Measurements from ENCODE around the gene PANK1. TPM values are rescaled to one million over a fixed set of nuclear protein-coding genes. Genes with fewer than 3 reads are reported as not detected.

PANK1 gene
- total and polyA plus RNA-seq, 2 donors: 3.7 to 6.5 TPM

DNA sequence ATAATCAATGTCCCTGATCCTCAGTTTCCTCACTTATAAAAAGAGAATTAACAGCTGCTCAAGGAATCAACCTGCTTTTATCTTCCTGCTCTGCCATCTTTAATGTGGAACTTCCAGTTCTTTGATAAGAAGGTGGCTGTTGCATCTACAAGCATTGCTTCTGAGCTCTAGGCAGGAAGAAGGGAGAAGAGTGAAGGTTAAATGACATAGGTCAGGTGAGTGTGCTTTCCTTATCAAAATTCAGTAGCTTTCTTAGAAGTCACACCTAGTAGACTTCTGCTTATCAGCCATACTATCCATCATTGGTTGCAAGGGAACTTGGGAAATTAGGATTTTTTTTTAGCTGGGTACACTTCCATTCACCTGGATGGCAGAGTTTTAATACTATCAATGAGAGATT, 32.3 kb upstream of the PANK1 start:
- DNase-seq (ENCODE audit: low read depth in 6 of 9, low spot score in 9 of 9): no peak
- no peaks in the 10 kb centered on the region for H3K36me3 ChIP-seq (ENCODE audit: control insufficient read depth in 2 of 2, insufficient read depth in 2 of 2, low read length in 1 of 2)
- no peaks in the 10 kb centered on the region for H3K27me3 ChIP-seq (ENCODE audit: control insufficient read depth in 2 of 2, insufficient read depth in 1 of 2, low read length in 1 of 2)
- H3K27ac ChIP-seq (ENCODE audit: low read depth in 1 of 2, low read length in 1 of 2): no peak overlapping the region
- H3K4me3 ChIP-seq (ENCODE audit: low read length in 2 of 2): no peak overlapping the region
- no peaks in the 10 kb centered on the region for H3K4me1 ChIP-seq (ENCODE audit: control insufficient read depth in 2 of 2, insufficient read depth in 2 of 2, low read length in 2 of 2)
- no peaks in the 10 kb centered on the region for H3K9me3 ChIP-seq (ENCODE audit: control insufficient read depth in 2 of 2, insufficient read depth in 1 of 2, low read length in 1 of 2)

DNA sequence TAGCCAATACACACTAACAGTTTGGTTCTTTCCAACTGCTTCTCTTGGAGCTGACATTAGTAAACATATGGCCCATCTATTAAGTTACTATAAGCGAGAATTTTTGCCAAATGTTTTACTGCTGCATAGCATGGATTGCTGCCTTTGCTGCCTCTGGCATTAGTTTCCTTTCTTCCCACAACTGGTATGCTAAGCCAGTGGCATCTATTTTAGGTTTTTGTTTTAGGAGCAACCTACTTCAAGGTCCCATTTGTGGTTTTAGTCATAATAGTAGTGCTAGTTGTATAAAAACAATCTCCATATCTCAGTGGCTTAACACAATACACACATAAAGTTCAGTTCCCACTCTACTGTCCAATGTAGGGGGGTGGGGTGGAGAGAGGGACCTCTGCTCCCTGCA, 25.9 kb upstream of the PANK1 start:
- Histone ChIP-seq H3K4me3 (ENCODE audit: low read length in 2 of 2) (no peak overlapping the region), H3K36me3 (ENCODE audit: control insufficient read depth in 2 of 2, insufficient read depth in 2 of 2, low read length in 1 of 2) (no peaks in the 10 kb centered on the region), H3K4me1 (ENCODE audit: control insufficient read depth in 2 of 2, insufficient read depth in 2 of 2, low read length in 2 of 2) (no peaks in the 10 kb centered on the region), H3K27me3 (ENCODE audit: control insufficient read depth in 2 of 2, insufficient read depth in 1 of 2, low read length in 1 of 2) (no peaks in the 10 kb centered on the region), H3K27ac (ENCODE audit: low read depth in 1 of 2, low read length in 1 of 2) (no peak overlapping the region), H3K9me3 (ENCODE audit: control insufficient read depth in 2 of 2, insufficient read depth in 1 of 2, low read length in 1 of 2) (no peaks in the 10 kb centered on the region)
- DNase-seq (ENCODE audit: low read depth in 6 of 9, low spot score in 9 of 9): no peak
- 96% methylated on average over 1 of the region's 1 CpG for WGBS

- no peak for DNase-seq (ENCODE audit: low read depth in 6 of 9, low spot score in 9 of 9)
- Histone ChIP-seq H3K4me1 (ENCODE audit: control insufficient read depth in 2 of 2, insufficient read depth in 2 of 2, low read length in 2 of 2) (peaks cover 0 to 2% of the 10 kb centered on the region in 2 donors), H3K4me3 (ENCODE audit: low read length in 2 of 2) (no peak overlapping the region), H3K36me3 (ENCODE audit: control insufficient read depth in 2 of 2, insufficient read depth in 2 of 2, low read length in 1 of 2) (no peaks in the 10 kb centered on the region), H3K27ac (ENCODE audit: low read depth in 1 of 2, low read length in 1 of 2) (no peak overlapping the region), H3K27me3 (ENCODE audit: control insufficient read depth in 2 of 2, insufficient read depth in 1 of 2, low read length in 1 of 2) (no peaks in the 10 kb centered on the region), H3K9me3 (ENCODE audit: control insufficient read depth in 2 of 2, insufficient read depth in 1 of 2, low read length in 1 of 2) (no peaks in the 10 kb centered on the region)
- 98% methylated on average over 1 of the region's 1 CpG for WGBS
Measured at GRCh38 chr10:89669985-89670384, 24.9 kb upstream of the PANK1 start.

- Histone ChIP-seq H3K27me3 (ENCODE audit: control insufficient read depth in 2 of 2, insufficient read depth in 1 of 2, low read length in 1 of 2) (no peaks in the 10 kb centered on the region), H3K4me1 (ENCODE audit: control insufficient read depth in 2 of 2, insufficient read depth in 2 of 2, low read length in 2 of 2) (peaks cover 0 to 3% of the 10 kb centered on the region in 2 donors), H3K27ac (ENCODE audit: low read depth in 1 of 2, low read length in 1 of 2) (no peak overlapping the region), H3K9me3 (ENCODE audit: control insufficient read depth in 2 of 2, insufficient read depth in 1 of 2, low read length in 1 of 2) (no peaks in the 10 kb centered on the region), H3K36me3 (ENCODE audit: control insufficient read depth in 2 of 2, insufficient read depth in 2 of 2, low read length in 1 of 2) (no peaks in the 10 kb centered on the region), H3K4me3 (ENCODE audit: low read length in 2 of 2) (no peak overlapping the region)
- DNase-seq (ENCODE audit: low read depth in 6 of 9, low spot score in 9 of 9): no peak
- 88% methylated on average over 3 of the region's 3 CpGs for WGBS
Measured at GRCh38 chr10:89668386-89669071, 23.5 kb upstream of the PANK1 start.

GRCh38 chr10:89666138-89666537, 21.1 kb upstream of the PANK1 start:
- DNase-seq (ENCODE audit: low read depth in 6 of 9, low spot score in 9 of 9): no peak
- H3K4me1 ChIP-seq (ENCODE audit: control insufficient read depth in 2 of 2, insufficient read depth in 2 of 2, low read length in 2 of 2): peaks cover 0 to 3% of the 10 kb centered on the region in 2 donors
- H3K4me3 ChIP-seq (ENCODE audit: low read length in 2 of 2): no peak overlapping the region
- no peak overlapping the region for H3K27ac ChIP-seq (ENCODE audit: low read depth in 1 of 2, low read length in 1 of 2)
- no peaks in the 10 kb centered on the region for H3K9me3 ChIP-seq (ENCODE audit: control insufficient read depth in 2 of 2, insufficient read depth in 1 of 2, low read length in 1 of 2)
- 94% methylated on average over 1 of the region's 1 CpG for WGBS
- no peaks in the 10 kb centered on the region for H3K36me3 ChIP-seq (ENCODE audit: control insufficient read depth in 2 of 2, insufficient read depth in 2 of 2, low read length in 1 of 2)
- no peaks in the 10 kb centered on the region for H3K27me3 ChIP-seq (ENCODE audit: control insufficient read depth in 2 of 2, insufficient read depth in 1 of 2, low read length in 1 of 2)

- peaks cover 0 to 3% of the 10 kb centered on the region in 2 donors for H3K4me1 ChIP-seq (ENCODE audit: control insufficient read depth in 2 of 2, insufficient read depth in 2 of 2, low read length in 2 of 2)
- no peaks in the 10 kb centered on the region for H3K27me3 ChIP-seq (ENCODE audit: control insufficient read depth in 2 of 2, insufficient read depth in 1 of 2, low read length in 1 of 2)
- no peak overlapping the region for H3K27ac ChIP-seq (ENCODE audit: low read depth in 1 of 2, low read length in 1 of 2)
- no peak for DNase-seq (ENCODE audit: low read depth in 6 of 9, low spot score in 9 of 9)
- 90% methylated on average over 2 of the region's 2 CpGs for WGBS
- no peaks in the 10 kb centered on the region for H3K36me3 ChIP-seq (ENCODE audit: control insufficient read depth in 2 of 2, insufficient read depth in 2 of 2, low read length in 1 of 2)
- no peak overlapping the region for H3K4me3 ChIP-seq (ENCODE audit: low read length in 2 of 2)
- no peaks in the 10 kb centered on the region for H3K9me3 ChIP-seq (ENCODE audit: control insufficient read depth in 2 of 2, insufficient read depth in 1 of 2, low read length in 1 of 2)
Measured at GRCh38 chr10:89665302-89665701, 20.3 kb upstream of the PANK1 start.

- WGBS: 89% methylated on average over 3 of the region's 3 CpGs
- H3K9me3 ChIP-seq (ENCODE audit: control insufficient read depth in 2 of 2, insufficient read depth in 1 of 2, low read length in 1 of 2): no peaks in the 10 kb centered on the region
- H3K4me3 ChIP-seq (ENCODE audit: low read length in 2 of 2): no peak overlapping the region
- no peaks in the 10 kb centered on the region for H3K36me3 ChIP-seq (ENCODE audit: control insufficient read depth in 2 of 2, insufficient read depth in 2 of 2, low read length in 1 of 2)
- DNase-seq (ENCODE audit: low read depth in 6 of 9, low spot score in 9 of 9): no peak
- H3K4me1 ChIP-seq (ENCODE audit: control insufficient read depth in 2 of 2, insufficient read depth in 2 of 2, low read length in 2 of 2): peaks cover 0 to 3% of the 10 kb centered on the region in 2 donors
- no peaks in the 10 kb centered on the region for H3K27me3 ChIP-seq (ENCODE audit: control insufficient read depth in 2 of 2, insufficient read depth in 1 of 2, low read length in 1 of 2)
- no peak overlapping the region for H3K27ac ChIP-seq (ENCODE audit: low read depth in 1 of 2, low read length in 1 of 2)
Measured at GRCh38 chr10:89664203-89664602, 19.2 kb upstream of the PANK1 start.

DNA sequence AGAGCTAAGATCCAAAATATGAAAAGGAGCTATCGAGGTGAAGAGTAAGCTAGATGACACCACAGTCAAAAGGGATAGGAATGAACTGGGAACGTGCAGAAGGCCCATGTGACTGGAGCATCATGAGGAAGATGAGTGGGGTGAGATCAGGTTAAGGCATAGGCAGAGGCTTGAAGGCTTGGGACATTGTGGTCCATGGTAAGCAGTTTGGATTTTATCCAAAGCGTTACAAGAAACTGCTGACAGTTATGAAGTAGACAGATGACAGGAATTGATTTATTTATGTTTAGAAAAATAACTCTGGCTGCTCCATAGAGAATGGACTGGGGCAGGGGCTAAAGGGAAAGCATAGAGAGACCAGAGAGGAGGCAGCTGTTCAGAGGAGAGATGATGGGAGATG, 18.1 kb upstream of the PANK1 start:
- WGBS: 86% methylated on average over 3 of the region's 3 CpGs
- peaks cover 0 to 3% of the 10 kb centered on the region in 2 donors for H3K4me1 ChIP-seq (ENCODE audit: control insufficient read depth in 2 of 2, insufficient read depth in 2 of 2, low read length in 2 of 2)
- no peaks in the 10 kb centered on the region for H3K9me3 ChIP-seq (ENCODE audit: control insufficient read depth in 2 of 2, insufficient read depth in 1 of 2, low read length in 1 of 2)
- no peaks in the 10 kb centered on the region for H3K27me3 ChIP-seq (ENCODE audit: control insufficient read depth in 2 of 2, insufficient read depth in 1 of 2, low read length in 1 of 2)
- H3K27ac ChIP-seq (ENCODE audit: low read depth in 1 of 2, low read length in 1 of 2): no peak overlapping the region
- no peaks in the 10 kb centered on the region for H3K36me3 ChIP-seq (ENCODE audit: control insufficient read depth in 2 of 2, insufficient read depth in 2 of 2, low read length in 1 of 2)
- DNase-seq (ENCODE audit: low read depth in 6 of 9, low spot score in 9 of 9): no peak
- H3K4me3 ChIP-seq (ENCODE audit: low read length in 2 of 2): no peak overlapping the region

GRCh38 chr10:89662596-89662995, 17.6 kb upstream of the PANK1 start:
- Histone ChIP-seq H3K4me3 (ENCODE audit: low read length in 2 of 2) (no peak overlapping the region), H3K27ac (ENCODE audit: low read depth in 1 of 2, low read length in 1 of 2) (no peak overlapping the region), H3K4me1 (ENCODE audit: control insufficient read depth in 2 of 2, insufficient read depth in 2 of 2, low read length in 2 of 2) (peaks cover 0 to 3% of the 10 kb centered on the region in 2 donors), H3K27me3 (ENCODE audit: control insufficient read depth in 2 of 2, insufficient read depth in 1 of 2, low read length in 1 of 2) (no peaks in the 10 kb centered on the region), H3K9me3 (ENCODE audit: control insufficient read depth in 2 of 2, insufficient read depth in 1 of 2, low read length in 1 of 2) (no peaks in the 10 kb centered on the region), H3K36me3 (ENCODE audit: control insufficient read depth in 2 of 2, insufficient read depth in 2 of 2, low read length in 1 of 2) (no peaks in the 10 kb centered on the region)
- WGBS: 98% methylated on average over 2 of the region's 2 CpGs
- DNase-seq (ENCODE audit: low read depth in 6 of 9, low spot score in 9 of 9): no peak
